UCSD-AML1 (cell line): ENCODE measurements around the gene OLFML2B.
A peak's percentile ranks its signal among the peaks of the same experiment; 100 is the strongest.

Source experiments
- DNase-seq: peaks from one replicate; lab custom pipeline; 2025; ENCODE audit not compliant: unreplicated experiment; lab: John Stamatoyannopoulos, UW

Gene OLFML2B

DNA sequence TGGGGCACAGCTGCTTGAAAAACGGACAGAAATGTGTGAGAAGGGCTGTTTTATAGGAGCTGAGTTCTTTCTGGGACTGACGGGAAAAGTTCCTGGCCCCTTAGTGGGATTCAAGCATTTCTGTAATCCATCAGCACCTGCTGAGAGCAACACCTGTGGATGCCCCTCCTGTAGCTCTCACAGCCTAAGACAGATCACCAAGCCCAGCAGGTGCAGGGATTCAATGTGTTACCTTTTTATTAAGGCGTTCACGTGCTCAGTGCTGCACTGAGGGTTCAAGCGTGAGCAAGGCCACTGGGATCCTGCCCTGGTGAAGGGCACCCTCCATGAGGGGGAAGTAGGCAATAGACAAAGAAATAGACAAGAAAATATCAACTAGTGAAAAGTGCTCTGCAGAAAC, 14.9 kb downstream of the OLFML2B start:
- no peak for DNase-seq

DNA sequence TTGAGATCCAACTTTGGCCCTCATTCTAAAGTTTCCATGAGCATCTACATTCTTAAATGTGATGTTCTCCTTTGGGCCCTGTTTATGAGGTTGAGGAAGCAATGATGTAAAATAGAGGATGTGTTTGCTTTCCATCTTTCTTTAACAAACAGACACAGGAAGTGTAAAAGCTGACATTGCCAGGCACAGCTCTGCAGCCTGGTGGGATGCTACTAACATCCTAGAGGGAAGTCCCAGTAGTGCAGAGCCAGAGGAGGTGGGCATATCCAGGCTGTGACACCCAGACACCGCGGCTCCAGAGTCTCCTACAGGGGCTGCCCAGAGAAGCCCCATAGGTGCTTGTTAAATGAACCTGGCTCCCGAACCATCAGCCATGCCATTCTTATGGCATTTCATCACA, 16.2 kb downstream of the OLFML2B start:
- no peak for DNase-seq

DNA sequence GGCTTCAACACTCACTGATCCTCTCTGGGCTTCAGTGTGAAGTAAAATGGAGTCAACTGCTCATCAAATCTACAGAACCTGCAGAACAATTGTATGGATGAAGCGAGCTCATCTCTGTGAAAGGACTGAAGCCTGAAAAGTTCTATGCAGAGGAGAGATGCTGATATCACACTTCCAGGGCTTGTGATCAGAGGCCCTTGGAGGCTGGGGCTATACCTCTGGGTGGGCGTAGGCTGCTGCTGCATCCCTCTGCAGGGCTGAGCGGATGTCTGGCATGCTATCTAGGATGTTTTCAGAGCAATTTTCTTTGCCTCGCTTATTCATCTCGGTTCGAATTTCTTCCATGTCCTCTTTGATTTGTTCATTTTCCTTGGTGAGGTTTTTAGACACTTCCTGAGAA, 17.6 kb downstream of the OLFML2B start:
- DNase-seq: no peak

DNA sequence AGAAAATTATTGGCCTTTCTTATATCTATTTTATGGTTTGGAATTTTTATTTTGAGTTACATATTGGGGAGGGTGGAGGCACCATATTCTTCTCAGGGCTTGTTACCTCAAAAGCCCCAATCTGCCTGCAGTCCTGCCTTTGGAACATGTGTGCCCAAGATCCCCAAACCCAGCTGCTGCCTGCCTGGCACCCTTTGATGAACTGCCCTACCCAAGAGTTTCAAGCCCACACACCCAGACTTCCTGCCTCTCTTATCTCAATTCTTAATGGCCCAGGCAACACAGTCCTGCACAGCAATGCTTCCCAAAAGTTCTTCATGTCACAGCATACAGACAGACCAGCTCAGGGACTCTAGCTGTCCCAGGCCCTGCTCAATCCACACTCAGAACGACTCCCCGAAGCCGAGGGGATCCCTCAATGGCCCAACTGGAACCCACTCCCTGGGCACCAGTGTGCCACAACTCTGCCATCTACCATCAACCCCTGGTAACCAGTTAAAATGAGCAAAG, 19.2 kb downstream of the OLFML2B start:
- DNase-seq: peak; percentile 28

DNA sequence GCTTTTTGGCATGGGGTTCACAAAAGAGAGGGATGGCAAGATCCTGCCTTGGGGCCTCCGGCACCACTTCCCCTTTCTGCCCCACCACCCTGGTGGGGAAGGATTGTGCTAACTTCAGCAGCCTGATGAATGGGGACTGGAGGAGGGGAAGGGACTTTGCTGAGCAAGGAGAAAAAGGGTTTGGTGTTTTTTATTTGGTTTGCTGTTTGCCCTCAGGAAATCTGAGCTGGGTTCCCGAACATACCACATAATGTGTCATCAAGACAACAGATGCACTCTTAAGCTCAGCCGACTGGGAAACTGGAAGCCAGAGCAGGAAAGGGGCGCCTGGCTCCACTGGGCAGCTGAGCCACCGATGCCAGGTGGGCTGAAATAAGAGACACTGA, 19.8 kb downstream of the OLFML2B start:
- peak; percentile 55 for DNase-seq

DNA sequence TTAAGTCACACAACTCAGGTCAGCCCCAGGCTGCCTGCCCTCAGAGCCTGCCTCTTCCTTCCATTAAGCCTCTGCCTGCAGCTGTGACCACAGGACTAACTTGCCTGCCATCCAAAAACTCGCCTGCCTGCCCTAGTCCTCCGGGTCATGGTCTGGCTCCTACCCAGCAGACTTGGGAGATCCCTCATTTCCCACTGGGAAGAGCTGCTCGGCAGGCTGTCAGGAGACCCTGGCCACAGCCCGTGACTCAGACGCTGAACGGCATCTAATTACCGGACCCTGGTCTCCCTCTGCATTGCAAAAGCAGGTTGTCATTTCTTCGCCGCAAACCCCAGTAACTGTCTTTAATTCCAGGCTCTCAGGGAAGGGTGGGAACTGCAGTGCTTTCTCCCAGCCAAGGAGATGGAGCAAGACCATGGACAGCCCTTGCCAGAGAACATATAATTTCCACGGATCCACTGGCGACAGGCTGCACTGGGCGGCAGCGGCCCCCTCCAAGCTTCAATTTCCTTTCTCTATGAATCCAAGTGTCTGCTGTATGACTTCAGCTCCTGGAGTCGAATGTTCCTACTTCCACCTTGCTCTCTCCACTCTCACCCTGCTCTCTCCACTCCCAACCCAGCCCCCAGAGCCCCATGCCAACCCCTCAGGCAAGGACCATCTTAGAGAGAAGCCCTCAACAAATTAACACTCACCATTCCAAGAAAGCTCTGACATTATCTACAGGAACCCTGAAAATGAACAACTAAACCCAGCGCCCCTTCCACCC, 20.4 kb downstream of the OLFML2B start:
- no peak for DNase-seq

DNA sequence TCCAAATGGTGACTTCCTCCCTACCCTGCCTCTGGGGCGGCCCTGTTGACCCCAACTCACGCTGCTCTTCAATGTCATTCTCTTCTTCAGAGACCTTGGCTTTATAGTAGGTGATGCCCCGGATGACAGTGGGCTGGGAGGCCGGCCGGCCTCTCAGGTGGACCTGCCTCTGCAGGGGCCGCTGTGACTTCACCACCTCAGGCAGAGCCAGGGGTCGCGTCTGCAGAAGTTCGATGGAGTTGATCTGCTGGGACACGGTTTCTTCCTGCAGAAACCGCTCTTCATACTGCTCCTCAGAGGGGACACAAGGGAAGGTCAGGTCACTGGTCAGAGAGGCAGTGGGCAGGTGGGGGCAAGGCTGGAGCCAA, 23.6 kb downstream of the OLFML2B start:
- no peak for DNase-seq

DNA sequence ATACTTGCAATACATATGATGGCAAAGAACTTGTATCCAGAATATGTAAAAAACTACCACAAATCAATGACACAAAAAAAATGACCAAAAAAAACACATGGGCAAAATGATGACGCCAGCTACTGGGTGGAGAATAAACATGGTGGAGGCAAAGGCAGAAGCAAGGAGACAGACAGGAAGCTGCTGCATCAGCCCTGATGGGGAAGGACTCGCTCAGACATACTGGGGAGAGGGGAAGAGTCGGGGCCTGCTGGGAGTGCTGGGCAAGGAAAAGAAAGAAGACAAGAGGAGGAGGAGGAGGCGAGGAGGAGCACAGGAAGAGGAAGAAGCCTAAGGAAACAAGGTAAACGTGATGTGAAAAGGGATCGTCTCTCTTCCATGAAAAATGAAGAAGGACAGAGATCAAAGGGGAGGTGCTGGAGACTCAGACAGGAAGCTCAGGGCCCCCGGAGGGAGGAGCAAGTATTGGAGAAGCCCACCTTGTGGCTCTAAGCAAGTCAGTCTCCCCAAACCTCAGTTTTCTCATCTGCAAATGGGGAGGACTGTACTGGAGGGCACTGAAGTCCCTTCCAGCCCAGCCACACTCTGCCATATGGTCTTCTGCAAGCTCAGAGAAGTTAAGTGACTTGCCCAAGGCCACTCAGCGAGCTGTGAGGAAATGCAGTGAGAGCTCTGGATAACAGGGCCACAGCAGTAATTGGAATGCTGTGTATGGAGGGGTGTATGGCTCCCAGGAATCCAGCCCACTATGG, 24.2 kb downstream of the OLFML2B start:
- DNase-seq: no peak

DNA sequence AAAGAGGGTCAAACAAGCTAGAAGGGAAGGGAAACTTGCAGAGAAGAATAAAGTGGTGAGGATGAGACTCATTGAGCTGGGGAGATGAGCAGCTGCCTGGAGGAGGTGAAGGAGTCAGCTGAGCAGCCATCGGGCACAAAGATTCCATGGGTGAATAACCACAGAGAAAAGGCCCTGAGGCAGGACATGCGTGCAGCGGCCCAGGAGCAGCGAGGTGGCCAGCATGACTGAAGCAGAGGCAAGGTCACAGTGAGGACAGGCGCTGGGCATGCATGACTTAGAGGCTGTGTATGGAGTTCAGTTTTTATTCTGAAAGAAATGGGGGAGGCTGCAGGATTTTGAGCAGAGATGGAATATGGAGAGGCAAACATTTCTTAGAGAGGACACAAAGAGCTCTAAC, 24.9 kb downstream of the OLFML2B start:
- DNase-seq: no peak

DNA sequence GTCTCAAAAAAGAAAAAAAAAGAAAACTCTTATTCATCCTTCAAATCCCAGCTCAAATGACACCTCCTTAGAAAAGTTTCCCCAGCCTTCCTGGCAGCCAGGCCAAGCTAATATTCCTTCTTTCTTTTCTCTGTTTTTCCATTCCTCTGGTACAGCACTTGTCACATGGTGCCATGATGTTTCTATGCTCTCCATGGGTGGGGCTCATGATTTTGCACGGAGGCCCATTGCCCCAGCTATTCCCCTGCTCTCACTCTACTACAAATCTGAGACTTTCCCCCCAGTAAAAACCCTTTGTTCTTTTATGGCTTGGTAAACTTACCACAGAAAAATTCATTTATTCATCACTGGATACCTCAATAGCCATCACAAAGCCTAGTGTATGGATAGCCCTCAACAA, 26.5 kb downstream of the OLFML2B start:
- DNase-seq: no peak

DNA sequence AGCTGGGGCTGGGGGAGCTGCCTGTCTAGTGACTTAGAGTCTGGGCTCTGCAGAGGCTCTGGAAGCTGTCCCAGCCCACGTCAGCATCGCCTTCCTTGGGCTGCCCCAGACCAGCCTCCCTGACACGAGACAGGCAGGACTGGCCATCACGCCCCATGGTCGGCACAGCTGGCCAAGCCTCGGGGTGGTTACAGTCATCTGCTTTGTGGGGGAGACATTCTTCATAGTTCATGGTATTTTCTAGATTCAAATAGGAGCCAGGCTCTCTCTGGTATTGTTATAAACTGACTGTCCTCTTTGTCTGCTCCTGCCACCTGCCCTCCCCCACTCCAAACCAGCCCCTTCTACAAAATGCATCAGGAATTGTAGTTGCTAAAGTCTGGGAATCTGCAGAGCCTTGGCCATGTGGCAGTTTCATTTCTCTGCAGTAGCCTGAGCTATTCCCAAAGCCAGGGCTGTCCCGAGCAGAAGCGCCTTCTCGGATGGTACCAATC, 29.4 kb downstream of the OLFML2B start:
- DNase-seq: no peak

DNA sequence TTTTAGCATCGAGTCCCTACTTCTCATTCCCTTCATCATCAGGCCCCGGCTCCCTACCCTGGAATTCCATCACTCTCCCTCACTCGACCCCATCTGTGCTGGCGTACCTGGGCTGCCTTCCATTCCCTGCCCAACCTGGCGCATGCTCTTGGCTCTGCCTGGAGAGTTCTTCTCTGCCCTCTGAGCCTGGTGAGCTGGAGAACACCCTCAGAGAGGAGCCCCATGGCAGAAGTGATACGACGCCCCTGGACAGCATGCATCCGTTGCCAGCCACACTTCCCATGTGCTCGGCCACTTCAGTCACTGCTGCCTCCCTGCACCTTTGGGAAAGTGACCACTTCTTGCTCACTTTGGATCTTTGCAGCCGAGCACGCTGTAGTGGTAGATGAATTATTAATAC, 30.1 kb downstream of the OLFML2B start:
- DNase-seq: no peak

DNA sequence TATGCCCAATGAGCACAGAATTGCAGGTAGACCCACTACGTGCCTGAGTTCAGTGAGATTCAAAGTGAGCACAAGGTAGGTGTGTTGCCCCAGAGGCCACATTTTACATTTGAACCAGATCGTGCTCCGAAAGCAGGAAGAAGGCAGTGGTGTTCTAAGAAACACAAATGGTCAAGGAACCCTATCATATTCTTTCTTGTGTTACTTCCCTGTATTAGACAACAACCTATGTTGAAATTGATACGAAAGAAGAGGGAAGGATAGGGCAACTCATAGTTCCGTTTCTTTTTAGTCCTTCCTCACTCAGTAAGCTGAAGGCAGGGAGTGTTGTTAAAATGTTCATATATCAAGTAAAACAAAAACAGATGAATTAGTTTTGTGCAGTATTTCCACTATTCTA, 33.9 kb downstream of the OLFML2B start:
- no peak for DNase-seq

DNA sequence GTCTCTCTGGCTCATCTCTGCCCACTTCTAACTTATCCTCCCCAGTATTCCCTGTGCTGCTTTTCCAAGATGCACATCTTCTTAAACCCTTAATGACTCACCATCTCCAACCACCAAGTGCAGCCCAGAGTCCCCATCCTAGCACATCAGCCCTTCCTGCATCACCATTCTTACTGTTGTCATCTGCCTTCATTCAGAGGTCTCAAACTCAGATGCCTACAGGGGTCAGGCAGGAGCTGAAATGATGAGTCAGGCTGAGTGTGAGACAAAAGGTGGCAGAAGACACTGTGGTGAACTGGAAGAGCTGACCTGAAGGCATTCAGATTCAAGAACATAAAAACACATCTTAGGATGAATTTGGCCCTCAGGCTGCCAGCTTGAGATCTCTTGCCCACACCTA, 34.6 kb downstream of the OLFML2B start:
- DNase-seq: no peak

DNA sequence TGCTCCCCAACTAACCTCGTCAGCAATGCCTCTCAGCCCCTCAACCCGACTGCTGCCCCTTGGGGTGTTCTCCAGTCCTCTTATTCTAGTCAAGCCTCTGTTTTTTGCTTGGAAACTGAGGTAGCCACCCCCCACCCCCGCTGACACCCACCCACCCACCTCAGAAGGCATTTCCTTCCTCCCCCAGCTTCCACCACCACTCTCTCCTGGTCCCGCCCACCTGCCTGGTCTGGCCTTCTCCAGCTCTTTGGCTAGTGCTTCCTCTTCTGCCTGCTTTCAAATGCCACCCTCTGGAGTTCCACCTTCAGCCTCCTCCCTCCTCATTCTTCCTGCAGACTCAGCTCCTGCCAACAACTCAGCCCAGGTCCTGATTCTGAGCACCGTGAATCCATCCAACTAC, 35.3 kb downstream of the OLFML2B start:
- no peak for DNase-seq

DNA sequence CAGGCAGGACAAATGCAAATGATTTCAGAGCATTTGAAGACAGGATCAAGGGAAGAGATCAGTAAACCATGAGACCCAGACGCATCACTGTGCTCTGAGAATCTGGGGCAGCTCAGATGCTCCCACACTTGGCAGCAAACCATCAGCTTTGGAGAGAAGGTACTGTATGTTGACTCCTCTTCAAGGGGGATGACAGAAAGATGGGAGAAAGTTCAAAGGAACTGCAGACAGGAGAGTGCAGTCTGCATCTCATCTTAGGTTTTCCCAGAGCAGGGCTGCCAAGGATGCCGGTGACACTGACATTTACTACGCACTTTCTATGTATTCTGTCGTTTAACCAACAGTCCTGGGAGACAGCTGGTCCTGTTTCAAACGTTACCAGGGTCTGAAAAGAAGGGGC, 35.8 kb downstream of the OLFML2B start:
- no peak for DNase-seq

DNA sequence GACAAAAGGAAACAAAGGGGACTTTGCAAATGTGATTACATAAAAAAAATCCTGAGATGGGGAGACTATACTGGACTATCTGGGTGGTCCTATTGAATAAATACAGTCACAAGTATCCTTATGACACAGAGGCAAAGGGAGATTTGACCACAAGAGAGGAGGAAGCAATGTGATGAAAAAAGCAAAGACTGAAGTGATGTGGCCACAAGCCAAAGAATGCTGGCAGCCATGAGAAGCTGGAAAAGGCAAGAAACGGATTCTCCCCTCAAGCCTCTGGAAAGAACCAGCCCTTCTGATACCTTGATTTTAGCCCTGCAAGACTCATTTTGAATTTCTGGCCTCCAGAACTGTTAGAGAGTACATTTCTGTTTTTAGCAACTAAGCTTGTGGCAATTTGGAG, 36.4 kb downstream of the OLFML2B start:
- DNase-seq: no peak

DNA sequence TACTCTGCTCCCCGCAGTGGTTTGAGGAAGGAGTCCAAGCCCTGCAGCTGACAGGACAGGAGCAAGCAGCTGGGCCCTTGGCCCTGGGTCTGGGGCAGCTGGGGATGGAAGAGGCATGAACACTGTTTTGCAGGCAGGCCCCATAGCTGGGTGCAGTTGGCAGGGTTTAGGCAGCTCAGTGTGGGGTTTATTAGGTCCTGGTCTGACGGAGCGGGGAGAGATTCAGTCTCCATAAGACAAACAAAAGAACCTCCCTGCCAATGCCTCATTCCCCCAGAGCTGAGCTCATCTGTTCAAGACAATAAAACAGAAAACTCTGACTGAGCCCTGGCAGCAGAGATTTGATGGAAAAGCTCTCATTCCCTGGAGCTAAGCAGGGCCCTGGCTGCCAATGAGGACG, 37.3 kb downstream of the OLFML2B start:
- no peak for DNase-seq

DNA sequence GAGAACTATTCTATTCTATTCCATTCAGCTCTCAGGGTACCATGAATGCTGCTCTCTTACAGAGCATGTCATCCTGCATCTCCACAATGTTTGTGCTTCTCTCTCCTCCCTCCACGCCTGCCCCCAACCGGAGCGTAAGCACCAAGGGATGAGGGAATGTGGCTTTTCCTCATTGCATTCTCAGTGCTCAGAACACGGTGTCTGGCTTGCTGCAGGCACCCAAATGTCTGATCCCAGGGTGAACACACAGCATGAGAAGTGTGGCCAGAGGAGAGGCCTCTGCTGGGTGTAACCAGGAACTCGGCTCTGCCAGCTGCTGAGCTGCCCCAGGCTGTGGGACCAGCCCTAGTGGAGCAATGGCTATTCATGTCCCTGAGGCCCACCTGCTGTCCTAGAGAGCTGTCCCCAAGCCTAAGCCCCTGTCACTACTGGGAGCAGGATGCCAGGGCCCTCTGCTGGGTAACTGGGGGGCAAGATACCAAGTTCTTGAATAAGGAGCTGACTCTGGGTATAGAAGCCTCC, 38.3 kb downstream of the OLFML2B start:
- no peak for DNase-seq

DNA sequence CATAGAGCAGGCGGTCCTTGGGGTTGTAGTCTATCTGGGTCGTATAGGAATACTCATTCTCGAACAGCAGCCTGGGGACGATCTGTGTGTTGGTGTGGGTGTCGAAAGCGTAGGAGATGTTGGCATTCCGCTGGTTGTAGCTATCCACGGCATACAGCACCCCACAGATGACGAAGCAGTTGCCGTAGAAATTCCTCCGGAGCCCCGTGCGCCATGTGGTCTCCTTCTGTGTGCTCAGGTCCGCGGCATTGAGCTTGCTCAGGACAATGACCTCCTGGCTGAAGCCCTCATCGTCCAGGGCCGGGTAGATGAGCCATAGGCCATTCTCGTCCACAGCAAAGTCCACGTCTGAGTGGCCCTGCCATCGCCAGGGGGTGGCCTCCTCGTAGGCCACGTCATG, 39.9 kb downstream of the OLFML2B start:
- no peak for DNase-seq

DNA sequence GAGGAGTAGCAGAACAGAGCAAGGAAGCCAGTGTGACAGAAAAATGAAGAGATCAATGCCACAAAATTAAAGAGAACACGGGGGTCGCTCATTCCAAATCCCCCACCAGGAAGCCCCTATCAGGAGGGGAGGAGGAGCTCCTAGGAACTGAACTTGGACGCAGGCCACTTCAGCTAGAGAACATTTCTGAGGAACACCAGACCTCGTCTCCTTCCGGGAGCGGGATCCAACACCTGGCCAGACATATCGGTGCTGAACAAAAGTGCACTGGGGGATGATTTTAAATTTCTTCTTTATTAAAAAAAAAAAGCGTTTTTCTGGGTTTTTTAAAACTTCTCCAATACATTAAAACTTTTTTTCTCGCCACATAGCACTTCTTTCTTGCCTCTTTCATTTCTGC, 40.8 kb downstream of the OLFML2B start:
- DNase-seq: no peak

DNA sequence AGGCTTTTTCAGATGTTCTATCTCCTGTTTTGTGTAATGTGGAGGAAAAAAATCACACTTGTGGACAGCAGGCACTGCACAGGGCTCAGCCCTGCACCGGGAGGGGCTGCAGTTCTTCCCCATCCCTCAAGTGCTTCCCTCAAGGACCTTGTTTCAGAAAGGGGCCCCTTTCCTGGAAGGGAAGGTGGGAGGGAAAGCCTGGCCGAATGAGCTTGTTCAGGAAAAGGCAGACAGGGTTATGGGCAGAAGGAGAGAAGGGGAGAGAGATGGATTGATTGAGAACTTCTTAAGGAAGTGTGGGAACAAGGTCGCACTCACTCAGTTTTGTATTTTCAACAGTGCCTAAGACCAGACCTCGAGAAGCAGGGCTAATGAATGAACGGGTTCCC, 41.2 kb downstream of the OLFML2B start:
- DNase-seq: no peak
